ENCODE data around the gene AGRN.
A peak's percentile ranks its signal among the peaks of the same experiment; 100 is the strongest.

Gene AGRN

GRCh38 chr1:1038694-1039093, 18.8 kb downstream of the AGRN start:
- no peak for DNase-seq (ENCODE audit: low spot score)

- DNase-seq (ENCODE audit: low spot score), result no peak
Observed at GRCh38 chr1:1039145-1039910, 19.4 kb downstream of the AGRN start.

- DNase-seq (ENCODE audit: low spot score), result peak; percentile 81
Observed at GRCh38 chr1:1040004-1040991, 20.4 kb downstream of the AGRN start.

GRCh38 chr1:1041092-1041523, 21.2 kb downstream of the AGRN start:
- DNase-seq (ENCODE audit: low spot score), result no peak

- DNase-seq (ENCODE audit: low spot score), result no peak
Observed at GRCh38 chr1:1041873-1042272, 22.0 kb downstream of the AGRN start.

GRCh38 chr1:1042835-1043234, 22.9 kb downstream of the AGRN start:
- no peak for DNase-seq (ENCODE audit: low spot score)

GRCh38 chr1:1043411-1043810, 23.5 kb downstream of the AGRN start:
- DNase-seq (ENCODE audit: low spot score), result no peak

- no peak for DNase-seq (ENCODE audit: low spot score)
Observed at GRCh38 chr1:1043921-1044320, 24.0 kb downstream of the AGRN start.

- DNase-seq (ENCODE audit: low spot score), result no peak
Observed at GRCh38 chr1:1044455-1045078, 24.6 kb downstream of the AGRN start.

- no peak for DNase-seq (ENCODE audit: low spot score)
Observed at GRCh38 chr1:1045129-1045528, 25.2 kb downstream of the AGRN start.

GRCh38 chr1:1046243-1046642, 26.3 kb downstream of the AGRN start:
- no peak for DNase-seq (ENCODE audit: low spot score)

GRCh38 chr1:1046767-1047166, 26.8 kb downstream of the AGRN start:
- DNase-seq (ENCODE audit: low spot score), result no peak

GRCh38 chr1:1047407-1047806, 27.5 kb downstream of the AGRN start:
- DNase-seq (ENCODE audit: low spot score), result no peak

GRCh38 chr1:1047963-1048362, 28.0 kb downstream of the AGRN start:
- DNase-seq (ENCODE audit: low spot score), result no peak

- DNase-seq (ENCODE audit: low spot score), result no peak
Observed at GRCh38 chr1:1048765-1049164, 28.8 kb downstream of the AGRN start.

GRCh38 chr1:1049318-1050165, 29.6 kb downstream of the AGRN start:
- DNase-seq (ENCODE audit: low spot score), result no peak

- no peak for DNase-seq (ENCODE audit: low spot score)
Observed at GRCh38 chr1:1050577-1051052, 30.7 kb downstream of the AGRN start.

GRCh38 chr1:1051127-1051810, 31.3 kb downstream of the AGRN start:
- no peak for DNase-seq (ENCODE audit: low spot score)

- no peak for DNase-seq (ENCODE audit: low spot score)
Observed at GRCh38 chr1:1052003-1052840, 32.3 kb downstream of the AGRN start.

GRCh38 chr1:1053022-1053421, 33.1 kb downstream of the AGRN start:
- DNase-seq (ENCODE audit: low spot score), result no peak

Data from CD4-positive, alpha-beta T cell treated with Interleukin-6 at 100 ng/mL for 8 hours (primary cell).